ENCODE data around the gene F12.
"Not testable (repeated sequence)": the region's sequence is repeated elsewhere in the genome, so short reads cannot be mapped to it uniquely, and the experiment has no call there.

F12 gene

DNA sequence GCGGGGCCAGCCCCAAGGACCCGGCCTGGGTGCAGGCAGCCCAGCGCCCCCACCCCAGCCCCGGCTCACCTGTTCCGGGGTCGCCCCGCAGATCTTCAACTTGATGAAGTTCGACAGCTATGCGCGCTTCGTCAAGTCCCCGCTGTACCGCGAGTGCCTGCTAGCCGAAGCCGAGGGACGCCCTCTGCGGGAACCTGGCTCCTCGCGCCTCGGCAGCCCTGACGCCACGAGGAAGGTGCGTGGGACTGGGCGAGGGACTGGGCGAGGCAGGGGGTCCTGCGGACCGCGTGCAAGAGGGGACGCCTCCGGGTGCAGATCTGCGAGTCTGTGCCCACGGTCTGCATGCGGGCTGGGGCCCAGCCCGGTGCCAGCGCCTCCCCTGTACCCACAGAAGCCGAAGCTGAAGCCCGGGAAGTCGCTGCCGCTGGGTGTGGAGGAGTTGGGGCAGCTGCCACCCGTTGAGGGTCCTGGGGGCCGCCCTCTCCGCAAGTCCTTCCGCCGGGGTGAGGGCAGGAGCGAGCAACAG, 42.0 kb downstream of the F12 start:
- no peak for DNase-seq

DNA sequence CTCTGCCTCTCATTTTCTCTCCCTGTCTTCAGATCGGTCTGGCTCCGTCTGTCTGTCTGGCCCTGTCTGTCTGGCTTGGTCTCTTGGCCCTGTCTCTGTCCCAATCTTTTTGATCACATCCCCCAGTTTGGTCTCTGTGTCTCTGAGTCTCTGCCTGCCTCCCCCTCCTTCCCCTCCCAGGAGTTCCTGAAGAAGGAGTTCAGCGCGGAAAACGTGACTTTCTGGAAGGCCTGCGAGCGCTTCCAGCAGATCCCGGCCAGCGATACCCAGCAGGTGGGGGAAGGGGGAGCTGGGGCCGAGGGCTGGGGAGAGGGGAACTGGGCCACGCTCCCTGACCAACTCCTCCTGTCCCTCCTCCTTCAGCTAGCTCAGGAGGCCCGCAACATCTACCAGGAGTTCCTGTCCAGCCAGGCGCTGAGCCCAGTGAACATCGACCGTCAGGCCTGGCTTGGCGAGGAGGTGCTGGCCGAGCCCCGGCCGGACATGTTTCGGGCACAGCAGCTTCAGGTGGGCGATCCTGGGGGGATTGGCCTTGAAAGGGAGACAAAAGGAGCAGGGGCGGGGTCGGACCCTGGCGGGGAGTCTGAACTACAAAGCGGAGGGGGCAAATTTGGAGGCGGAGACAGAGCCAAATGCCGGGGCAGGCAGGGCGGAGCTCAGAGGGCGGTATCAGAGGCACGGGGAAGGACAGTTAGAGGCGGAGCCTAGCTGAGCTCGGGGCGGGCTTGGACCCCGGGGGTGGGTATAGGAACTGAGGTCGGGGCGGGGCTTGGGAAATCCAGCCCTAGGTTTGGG, 42.6 kb downstream of the F12 start:
- DNase-seq, result no peak

DNA sequence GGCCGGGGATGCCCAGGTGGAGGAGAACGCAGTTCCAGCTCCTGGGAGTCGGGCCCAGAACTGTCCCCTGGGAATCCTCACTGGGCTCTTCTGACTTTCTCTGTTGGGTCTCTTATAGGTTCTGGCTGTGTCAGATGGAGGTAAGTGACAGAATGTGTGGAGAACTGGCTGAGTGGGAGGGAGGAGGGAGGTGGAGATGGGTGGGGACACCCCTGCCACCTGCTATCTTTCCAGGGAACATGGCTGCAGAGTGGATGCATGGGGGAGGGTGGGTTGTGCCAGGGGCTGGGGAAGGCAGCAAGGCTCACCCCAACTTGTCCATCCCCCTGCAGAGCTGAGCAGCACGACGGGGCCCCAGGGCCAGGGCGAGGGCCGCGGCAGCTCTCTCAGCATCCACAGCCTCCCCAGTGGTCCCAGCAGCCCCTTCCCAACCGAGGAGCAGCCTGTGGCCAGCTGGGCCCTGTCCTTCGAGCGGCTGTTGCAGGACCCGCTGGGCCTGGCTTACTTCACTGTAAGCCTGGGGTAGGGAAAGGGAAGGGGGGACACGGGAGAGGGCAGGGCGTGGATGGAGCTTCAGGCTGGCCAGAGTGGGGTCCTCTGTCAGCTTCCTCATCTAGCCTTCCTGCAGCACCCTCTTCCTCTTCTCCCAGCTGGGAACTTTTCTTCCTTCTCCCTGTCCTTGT, 43.4 kb downstream of the F12 start:
- DNase-seq, result no peak

DNA sequence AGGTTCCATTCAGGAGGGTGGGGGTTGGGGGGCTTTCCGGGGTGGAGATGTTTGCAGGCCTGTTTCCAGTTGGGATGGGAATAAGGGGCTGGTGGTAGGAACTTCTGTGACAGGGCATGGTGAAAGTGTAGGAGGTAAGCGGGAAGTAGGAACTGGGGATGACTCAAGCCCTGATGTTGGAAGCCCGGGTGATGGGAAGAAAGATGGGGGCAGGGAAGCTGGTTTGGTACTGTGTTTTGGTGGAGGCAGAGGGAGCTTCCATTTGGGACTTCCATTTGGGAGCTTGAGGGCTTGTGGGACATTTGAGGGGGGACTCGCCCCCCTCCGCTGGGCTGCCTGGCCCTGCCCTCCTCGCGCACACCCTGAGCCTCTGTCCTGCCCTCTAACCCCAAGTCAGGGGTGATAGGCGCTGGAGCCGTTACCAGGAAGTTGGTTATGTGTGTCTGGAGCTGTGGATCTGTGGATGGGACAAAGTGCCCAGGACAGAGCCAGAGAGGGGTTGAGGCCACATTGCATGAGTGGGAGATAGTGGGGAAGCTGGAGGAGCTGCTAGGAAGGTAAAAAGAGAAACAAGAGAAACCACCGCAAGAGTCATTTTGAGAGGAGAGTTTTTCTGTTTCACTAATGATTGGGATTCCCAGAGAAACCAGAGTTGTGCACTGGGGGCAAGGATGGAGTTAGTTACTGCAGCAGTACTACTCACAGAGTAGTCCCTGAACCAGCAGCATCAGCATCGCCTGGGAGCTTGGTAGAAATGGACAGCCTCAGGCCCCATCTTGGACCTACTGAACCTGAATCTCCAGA, 45.0 kb downstream of the F12 start:
- no peak for DNase-seq

DNA sequence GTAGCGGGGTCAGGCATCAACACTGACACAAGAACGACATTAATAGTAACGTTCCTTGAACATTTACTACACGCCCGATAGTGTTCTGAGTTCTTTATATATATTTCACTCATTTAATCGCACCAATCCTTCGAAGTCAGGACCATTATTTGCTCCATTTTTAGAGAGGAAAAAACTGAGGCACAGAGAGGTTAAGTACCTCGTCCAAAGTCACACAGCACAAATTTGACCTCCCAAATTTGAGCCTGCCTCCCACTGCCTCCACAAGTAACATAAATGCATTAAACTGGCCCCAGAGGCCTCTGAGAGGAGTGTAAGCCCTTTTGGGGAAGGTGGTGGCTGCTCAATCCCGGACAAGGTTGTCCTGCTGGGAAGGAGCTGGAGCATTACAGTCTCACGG, 45.8 kb downstream of the F12 start:
- no peak for DNase-seq

DNA sequence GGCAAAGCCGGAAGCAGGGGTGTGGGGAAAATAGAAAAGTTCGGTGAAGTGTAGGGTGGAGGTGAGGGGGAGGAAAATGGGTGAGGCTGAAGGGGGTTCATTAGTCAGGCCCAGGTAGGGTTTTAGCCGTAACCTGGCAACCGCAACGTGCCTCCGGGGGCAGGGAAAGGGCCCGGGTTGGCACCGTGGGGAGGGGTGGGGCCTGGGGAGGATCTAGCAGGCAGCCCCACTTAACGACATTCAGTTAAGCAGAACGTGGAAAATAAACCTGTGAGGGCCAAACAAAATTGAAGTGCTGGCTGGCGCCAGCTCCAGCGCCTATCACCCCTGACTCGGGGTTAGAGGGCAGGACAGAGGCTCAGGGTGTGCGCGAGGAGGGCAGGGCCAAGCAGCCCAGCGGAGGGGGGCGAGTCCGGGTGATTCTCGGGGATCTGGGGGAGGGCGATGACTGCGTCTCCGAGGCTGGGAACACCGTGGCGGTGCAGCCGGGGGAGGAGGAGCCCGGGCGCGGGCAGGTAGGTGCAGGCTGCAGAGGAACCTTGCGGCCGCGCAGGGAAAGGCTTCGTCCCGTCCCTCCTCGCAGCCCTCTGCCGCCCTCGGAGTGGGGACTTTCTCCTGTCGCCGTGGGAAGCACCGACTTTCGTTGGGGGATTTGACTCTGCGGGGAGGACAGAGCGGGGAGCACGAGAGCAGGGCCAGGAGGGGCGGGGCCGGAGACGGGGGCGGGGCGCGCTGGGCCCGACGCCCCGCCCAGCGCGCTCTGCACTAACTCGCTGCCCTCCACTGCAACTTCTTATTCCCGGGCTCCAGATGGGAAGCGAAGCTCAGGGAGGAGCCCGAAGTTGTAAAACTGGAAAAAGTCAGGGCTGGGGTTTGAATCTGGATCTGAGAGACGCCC, 46.5 kb downstream of the F12 start:
- peak; percentile 51 for DNase-seq

DNA sequence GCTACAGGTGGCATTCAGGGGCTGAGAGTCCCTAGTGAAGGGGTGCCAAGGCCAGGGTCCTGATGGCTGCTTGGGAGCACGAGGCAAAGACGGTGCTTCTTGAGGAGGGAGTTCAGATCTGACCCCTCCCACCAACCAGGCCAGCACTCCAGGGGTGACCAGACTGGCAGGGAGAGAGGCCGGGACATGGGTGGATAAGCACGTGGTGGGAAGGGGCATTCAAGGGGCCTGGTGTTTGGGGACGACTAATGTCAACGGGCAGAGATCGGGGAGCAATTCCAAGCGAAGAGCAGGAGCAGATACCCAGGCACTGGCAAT, 47.1 kb downstream of the F12 start:
- DNase-seq, result no peak

DNA sequence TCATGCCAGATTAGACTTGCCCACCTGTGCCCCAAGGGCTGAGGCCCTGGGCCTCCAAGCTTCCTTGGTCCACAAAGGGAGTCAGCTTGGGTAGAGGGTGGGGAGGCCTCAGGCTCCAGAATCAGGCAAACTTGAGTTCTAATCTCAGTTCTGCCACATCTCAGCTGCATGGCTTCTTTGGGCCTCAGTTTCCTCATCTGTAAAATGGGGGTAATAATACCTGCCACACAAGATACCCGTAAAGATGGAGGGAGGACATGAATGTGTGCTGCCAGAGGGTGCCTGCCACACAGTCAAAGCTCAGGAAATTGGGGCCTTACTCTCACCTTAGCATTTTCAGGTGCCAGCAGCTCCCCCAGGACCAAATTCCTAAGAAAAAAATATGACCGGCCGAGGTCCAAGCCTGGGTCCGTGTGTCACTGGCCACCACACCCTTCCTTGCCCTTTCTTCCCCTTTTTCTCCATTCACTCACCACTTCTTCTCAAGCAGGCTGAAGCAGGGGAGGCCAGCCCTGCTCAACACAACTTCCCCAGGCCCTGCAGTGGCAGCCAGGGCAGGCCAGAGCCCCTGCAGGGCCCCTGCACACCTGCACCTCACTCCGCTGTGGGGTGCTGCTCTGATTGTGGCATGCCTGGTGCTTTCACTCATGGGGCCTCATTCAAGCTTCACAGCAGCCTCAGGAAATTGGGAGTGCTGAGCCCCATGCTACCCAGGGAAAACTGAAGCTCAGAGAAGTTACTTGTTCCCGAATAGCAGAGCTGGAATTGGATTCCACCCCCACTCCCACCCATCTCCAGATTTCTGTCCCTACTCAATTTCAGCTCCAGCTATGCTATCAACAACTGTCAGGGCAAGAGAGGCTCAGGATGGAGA, 47.7 kb downstream of the F12 start:
- DNase-seq, result no peak

DNA sequence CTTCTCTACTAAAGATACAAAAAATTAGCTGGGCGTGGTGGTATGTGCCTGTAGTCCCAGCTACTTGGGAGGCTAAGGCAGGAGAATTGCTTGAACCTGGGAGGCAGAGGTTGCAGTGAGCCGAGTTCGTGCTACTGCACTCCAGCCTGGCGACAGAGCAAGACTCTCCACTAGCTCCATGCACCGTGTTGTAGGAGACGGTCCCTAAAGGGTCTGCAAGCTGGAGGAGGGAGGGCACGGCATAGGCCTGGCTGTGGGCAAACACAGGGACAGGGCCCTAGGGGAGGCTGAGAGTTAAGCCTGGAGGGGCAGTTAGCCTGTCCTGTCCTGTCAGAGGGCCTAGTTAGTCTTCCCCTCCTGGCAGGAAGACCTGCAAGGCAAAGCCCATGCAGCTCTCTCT, 48.6 kb downstream of the F12 start:
- not testable (repeated sequence) for DNase-seq

DNA sequence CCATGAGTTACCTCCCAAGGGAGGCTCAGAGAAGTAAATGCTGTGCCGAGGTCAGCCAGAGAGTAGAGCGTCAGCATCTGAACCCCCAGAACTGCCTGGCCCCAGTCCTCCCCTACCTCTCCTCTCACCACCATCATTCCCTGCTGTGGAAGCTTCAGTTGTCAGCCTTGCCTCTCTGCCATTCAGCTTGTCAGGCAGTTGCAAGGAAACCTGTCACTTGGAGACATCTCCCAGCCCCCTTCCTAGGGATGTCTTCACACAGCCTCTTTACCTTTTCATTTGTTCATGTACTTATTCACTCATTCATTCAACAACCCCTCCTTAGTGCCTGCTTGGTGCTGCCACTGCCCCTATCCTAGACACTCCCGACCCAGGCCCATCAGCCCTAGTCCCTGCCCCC, 49.5 kb downstream of the F12 start:
- DNase-seq, result no peak

DNA sequence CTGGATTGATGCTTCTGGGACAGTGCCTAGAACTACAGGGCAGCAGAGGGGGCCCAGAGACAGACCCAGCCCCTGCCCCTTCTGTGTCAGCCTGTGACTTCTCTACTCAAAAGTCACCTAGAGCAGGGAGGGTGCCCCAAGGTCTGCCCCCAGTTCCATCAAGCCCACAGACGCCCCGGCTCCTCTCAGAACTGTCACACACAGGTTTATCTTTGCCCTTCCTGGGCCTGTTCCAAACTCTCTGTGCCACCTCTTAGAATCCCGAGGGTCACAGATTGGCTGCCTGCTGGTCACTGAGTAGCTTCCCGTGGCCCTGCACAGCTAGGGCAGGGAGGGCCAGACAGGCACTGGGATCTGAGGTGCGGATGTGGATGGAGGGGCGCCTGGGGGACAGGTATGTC, 49.9 kb downstream of the F12 start:
- DNase-seq, result no peak

DNA sequence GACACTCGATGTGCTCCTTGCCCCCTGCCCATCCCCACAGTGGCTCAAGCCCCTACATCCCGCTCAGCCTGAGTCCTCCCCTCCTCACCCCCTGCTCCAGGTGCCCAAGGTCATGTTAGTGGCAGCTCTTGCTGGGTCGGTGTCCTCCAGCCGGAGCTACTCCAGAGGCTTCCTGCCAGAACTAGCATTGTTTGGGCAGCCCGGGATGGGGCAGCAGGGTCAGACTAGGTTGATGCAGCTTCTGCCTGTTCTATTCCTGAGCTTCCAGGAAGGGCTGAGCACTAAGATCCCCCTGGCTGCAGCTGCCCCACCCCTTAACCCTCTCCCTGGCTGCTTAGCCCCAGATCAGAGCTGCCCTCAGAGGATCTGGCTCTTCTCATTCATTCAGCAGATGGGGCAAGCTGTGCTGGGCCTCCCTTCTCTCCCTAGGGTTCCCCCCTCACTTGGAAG, 51.0 kb downstream of the F12 start:
- DNase-seq, result no peak

DNA sequence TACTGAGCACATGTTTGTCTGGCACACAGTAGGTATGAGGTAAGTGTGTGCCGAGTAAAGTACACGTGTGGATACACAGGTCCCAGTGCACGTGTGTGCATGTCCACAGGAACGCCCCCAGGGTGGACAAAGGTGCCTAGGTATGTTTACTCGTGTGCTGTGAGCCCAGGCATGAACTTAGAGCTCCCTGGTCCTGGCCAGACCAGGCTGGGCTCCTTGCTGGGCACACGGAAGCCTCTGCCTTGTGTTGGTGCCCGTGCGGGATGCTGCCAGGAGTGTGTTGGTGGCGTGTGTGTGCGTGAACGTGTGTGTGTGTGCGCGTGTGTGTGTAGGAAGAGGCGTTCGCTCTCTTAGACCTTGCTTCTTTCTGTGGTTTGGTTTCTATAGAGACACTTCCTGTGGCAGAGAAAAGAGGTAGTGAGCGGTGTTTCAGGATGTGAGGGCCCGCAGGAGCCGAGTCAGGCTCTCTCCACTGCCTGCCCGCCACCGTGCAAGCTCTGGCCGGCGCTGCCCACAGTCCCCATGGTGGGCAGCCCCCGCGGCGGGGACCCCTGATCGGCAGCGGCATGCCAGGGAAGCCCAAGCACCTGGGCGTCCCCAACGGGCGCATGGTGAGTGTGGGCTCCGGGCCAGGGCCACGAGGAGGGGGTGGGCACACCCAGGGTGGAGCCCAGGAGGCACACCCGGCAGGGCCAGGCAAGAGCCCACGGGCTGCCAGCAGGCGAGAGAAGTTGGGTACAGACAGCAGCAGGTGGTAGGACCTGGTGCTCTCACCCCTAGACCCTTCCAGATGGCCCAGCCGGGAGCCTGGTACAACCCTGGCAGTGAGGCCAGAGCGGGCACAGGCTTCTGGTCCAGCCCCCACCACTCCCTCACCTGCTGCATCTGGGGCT, 51.7 kb downstream of the F12 start, which contains the start of gene RGS14:
Gene RGS14, plus strand, starts transcription at position 466 of the 893 bp plus-strand sequence. Its CDS starts 101 bp downstream, at position 567.
- DNase-seq, result peak; percentile 48

DNA sequence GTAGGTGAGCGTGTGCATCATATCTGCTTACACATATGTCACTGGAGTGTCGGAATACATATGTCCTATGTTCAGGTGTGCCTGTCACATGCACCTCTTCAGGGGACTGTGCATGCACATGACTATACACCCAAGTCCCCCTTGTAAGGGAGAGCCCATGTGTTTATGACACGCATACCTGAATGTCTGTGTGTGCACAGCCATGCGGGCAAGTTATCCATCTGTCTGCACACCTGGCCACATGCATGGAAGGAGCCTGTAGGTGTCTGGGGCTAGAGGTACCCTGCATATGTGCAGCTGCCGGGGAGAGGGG, 52.3 kb downstream of the F12 start:
- DNase-seq, result no peak

DNA sequence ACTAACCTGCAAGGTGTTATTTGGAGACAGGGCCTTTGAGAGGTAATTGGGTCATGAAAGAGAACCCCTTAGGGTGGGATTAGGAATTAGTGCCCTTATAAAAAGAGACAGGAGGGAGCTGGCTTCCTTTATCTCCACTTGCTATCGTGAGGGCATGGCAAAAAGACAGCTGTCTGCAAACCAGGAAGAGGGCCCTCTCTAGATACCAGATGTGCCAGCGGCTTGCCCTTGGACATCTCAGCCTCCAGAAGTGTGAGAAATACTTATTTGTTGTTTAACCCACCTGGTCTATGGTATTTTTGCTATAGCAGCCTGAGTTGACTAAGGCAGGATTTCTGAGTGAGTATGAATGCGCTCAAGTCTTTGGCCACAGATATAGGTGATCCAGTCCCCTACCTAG, 52.6 kb downstream of the F12 start:
- DNase-seq, result no peak

DNA sequence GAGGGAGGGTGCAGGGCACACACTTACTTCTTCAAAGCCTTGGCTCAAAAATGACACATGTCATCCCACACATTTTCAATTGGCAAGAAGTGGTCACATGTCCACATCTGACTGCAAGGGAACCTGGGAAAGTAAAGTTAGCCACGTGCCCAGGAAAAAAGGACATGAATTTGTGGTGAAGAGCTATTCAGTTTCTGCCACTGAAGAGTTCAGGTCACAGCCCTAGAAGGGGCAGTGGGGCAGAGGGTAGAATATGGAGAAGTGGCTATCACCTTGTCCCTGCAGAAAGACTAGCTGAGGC, 53.5 kb downstream of the F12 start:
- DNase-seq, result no peak

DNA sequence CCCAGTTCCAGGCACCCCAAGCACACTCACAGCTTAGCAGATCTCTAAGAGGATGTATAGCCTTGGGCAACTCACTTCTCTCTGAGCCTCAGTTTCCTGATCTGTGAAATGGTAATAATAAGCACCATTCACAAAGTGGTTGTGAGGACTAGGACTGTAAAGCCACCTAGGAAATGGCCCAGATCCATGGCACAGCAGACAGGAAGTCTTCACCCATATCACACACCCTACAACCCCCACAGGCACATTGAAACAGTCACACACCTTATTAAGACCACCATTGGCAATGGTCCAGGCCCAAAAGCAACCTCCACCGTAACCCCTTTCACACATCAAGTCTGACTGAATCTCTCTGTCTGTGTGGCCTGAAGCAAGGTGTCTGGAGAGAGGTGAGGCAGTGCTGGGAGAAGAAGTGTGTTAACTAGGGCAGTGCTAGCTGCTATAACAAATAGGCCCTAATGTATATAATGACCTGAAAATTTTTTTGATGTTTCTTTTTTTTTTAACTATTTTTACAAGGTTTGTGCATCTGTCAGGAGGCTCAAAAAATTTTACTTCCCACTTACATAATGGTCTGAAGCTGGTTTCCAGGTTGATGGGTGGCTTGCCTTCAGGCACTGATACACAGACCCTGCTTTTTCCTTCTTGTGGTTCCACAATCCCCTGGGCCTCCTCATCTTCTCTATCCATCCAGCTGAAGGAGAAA, 54.0 kb downstream of the F12 start:
- DNase-seq, result no peak

DNA sequence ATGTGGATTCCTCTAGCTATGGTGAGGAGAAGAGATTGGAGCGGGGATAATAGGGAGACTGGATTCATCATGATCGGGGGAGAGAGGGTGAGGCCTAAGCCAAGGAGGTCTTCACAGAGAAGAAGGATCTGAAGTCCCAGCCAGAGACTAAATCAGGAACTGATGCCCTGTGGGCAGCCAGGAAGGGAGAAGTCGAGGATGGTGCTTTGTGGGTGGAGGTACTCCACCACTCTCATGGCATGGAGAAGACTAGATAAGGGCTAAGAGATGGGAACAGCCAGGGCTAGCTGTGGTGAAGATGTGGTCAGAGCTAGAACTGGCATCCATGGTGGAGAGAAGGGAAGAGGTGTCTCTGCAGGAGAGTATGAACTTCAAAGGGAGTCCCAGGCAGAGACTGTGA, 54.7 kb downstream of the F12 start:
- DNase-seq, result no peak

DNA sequence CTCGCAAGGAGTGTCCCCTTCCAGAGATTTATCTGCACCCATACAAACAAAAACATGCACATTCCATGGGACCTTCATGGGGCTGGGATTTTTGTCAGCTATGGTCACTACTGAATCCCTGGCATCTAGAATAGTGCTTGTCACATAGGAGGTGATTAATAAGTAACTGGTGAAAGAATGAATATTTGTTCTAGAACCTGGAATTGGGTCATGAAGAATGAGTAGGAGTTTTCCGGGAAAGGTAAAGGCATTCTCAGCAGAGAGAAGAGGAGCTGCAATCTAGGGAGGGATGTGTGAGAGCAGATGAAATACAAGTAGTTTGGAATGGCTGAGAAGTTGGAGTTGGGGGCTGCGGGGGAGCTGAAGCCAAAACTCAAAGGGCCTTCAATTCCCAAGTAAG, 55.1 kb downstream of the F12 start:
- no peak for DNase-seq

DNA sequence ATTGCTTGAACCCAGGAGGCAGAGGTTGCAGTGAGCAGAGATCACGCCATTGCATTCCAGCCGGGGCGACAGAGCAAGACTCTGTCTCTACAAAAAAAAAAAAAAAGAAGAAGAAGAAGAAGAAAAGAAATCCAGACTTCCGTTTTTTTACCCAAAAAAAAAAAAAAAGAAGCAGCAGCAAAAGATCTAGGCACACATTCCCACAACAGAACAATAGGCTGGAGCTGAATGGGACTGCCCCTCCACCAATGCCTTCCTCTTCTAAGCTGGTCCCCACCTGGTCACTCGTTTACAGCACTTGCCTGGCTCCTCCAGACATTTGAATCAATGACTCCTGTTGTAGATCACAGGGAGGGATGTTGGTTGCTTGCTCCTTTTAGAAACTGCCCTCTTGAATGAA, 56.3 kb downstream of the F12 start:
- no peak for DNase-seq
